OCI-M1 (cell line): ENCODE results near the gene FHIT.
"Not testable (repeated sequence)": the region's sequence is repeated elsewhere in the genome, so short reads cannot be mapped to it uniquely, and the experiment has no call there.

Source experiments
- DNase-seq: peaks from one replicate; lab custom pipeline; 2025; lab: John Stamatoyannopoulos, UW

The FHIT gene

DNA sequence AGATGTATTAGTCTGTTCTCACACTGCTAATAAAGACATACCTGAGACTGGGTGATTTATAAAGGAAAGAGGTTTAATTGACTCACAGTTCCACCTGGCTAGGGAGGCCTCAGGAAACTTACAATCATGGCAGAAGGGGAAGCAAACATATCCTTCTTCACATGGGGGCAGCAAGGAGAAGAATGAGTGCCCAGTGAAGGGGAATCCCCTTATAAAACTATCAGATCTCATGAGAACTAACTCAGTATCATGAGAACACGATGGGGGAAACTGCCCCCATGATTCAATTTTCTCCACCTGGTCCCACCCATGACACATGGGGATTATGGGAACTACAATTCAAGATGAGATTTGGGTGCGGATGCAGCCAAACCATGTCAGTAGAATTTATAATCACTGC is 1316.7 kb downstream of the FHIT start:
- not testable (repeated sequence) for DNase-seq

DNA sequence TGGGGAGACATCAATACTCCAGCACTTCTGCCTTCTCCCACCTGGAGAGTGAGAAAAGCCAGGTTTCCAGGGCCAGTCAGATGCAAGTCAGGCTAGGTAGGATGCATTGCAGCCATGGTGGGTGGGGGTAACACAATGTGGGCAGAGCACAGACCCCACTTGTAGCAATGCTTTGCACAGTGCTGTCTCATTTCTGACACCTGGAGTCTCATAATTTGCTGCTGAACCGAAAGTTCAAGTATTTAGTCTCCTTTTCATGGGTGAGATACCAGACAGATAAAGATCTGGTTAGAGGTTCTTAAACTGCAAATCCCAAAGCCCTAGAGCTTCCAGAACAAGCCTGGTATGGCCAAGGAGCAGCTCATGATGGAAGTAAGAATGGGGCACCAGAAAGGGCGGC is 1321.1 kb downstream of the FHIT start:
- no peak for DNase-seq

DNA sequence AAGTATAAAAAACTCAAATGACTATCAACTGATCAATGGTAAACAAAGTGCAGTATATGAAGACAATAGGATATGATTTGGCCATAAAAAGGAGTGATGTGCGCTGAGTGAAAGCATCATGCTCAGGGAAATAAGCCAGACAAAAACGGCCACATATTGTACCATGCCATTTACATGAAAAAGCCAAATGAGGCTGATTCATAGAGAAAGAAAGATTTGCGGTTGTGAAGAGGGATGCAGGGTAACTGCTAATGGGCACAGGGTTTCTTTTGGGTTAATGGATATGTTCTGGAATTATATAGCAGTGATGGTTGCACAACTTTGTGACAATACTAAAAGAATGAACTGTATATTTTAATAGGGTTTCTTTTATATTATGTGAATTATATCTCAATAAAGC is 1324.2 kb downstream of the FHIT start:
- DNase-seq = no peak

DNA sequence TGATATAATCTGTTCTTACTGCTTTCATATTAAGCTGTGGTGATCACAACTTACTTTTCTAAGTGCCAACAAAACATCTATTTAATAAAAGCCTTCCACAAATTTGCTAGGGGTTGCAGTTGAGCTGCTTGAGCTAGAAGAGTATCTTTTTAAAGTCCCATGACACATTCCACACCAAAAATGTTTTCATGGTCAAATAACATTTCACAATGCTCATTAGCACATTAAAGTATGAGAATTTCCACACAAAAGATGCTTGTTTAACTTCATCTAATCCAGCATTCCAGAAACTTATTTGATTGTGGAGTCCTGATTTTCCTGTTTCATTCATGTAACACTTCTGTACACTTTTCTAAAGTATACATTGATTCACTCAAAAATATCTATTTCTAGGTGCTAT is 1325.3 kb downstream of the FHIT start:
- DNase-seq = no peak

DNA sequence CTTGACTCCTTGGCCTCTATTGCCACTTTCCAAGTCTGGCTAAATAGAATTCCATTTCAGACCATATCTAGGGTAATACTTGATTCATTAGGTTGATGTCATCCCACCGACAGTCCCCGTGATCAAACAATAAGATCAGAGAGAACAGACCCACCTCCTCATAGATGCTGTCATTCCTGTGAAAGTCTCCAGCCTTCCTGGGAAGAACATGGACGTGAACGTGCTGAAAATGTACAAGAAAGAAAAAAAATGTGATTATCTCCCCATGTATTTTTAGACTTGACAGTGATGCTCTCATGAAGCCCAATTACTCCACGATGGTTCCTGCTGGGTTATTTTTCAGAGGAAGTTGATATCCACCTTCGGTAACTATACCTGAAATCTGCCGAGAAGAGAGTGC is 1329.1 kb downstream of the FHIT start:
- no peak for DNase-seq

DNA sequence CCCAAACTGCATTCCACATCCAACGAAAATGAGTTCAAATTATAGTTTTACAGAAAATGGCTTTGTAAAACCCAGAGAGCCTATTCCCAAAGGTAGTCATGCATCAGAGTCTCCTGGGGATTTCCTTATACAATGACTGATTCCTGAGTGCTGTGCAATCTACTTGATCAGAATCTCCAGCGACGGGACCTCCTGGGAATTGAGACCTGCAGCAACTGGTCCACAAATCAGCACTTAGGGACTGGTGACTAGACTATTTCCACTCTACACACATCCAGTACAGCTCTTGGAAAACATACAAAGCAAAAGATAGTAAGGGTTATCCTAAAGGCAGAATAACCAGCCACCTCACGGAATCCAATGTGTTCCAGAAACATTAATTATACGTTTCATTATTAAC is 1330.4 kb downstream of the FHIT start:
- DNase-seq = no peak

DNA sequence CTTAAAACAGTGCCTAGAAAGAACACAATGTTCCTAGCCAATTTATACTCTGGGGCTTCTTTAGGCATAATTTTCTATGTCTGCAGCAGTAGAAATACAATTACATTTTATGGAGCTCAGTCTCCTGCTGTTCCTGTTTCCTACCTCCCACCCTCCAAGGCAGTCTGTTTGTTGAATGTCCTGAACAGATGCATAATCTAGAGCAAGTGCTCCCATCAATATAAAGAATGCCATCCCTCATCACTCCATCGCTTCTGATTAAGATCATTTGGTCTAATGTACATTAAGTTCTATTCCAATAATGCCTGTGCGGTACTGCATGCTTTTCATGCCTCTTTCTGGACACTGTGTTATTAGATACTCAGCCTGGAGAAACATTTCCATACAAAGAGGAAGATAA is 1331.7 kb downstream of the FHIT start:
- DNase-seq = no peak

DNA sequence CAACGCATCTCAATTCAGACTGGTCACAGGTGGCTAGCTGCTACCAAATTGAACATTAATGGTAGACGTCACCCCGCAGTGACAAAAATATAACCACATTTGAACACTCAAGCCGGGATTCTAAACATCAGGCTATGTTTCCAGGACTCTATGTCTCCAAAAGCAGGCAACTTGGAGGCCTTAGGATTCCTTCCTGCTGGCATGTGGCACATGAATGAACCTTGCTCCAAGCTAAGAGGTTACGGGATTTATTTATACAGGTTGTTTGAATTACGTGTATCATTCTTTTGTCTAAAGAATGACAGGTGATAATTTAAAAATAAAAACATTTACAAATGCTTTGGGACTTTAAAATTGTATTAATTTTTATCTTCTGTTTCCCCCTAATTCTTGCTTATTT is 1337.0 kb downstream of the FHIT start:
- DNase-seq = no peak

DNA sequence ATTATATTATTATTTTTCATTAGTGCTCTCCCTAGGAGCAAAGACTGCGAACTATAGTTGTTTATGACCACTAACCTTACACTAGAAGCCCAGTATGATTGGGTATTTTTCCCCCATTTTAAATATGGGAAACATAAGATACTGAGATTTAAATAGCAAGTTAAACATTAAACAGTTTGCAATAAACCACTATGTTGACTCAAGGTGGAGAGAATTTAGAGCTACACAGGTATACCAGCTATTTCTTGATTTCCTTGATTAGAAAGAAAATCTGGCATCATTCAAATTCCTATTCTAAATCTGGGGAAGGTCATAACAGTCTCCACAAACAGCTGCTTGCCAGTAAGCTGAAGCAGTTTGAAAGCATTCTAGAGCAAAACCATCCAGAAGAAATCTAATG is 1337.6 kb downstream of the FHIT start:
- no peak for DNase-seq

DNA sequence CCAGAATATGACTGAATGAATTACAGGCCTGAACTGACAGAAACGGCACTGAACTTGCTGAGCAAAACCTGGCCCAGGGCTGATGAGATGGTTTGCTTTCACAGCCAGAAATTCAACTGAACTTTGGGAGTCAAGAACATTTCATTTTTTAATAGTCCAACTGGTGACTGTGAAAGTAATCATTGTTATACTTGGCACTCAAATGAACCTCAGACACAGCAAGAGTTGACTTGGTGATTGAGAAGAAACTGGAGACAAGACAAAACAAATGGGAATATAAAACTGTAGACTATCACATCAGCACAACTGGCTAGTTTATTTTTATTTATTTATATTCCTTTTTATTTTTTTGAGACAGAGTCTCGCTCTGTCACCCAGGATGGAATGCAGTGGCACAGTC is 1342.6 kb downstream of the FHIT start:
- no peak for DNase-seq

DNA sequence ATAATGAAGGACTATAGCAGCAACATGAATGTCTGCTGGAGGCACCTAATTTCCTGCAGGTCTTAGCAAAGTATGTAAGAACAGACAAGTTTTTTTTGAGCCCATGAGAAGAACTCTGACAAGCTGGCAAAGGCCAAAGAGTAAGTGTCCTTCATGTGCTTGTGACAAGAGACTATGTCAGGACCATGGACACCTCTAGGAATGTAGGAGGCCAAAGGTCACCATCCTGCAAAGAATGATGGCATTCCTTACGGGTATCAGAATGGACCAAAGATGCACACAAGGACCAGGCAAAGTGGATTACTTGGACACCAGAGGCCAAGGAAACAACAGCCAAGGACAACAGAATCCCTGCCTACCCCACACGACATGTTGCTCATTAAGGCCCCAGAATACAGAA is 1343.0 kb downstream of the FHIT start:
- no peak for DNase-seq

DNA sequence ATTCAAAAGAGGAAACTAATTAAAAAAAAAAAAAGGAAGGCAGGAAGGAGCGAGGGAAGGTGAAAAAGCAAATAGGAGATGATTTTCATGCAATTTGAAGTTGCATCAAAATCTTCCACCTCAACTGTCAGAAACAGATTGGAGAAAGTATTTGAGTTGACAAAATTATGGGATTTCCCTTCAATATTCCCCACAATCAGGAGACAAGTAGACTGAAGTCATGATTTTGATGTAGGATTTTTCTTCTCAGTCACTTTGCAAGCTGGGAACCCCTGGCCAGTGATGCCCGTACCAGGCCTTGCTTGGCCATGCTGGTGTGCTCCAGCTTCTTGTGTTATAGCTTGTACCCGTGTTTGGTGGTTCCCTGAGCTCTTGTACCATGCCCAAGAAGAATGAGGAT is 1347.0 kb downstream of the FHIT start:
- DNase-seq = no peak

DNA sequence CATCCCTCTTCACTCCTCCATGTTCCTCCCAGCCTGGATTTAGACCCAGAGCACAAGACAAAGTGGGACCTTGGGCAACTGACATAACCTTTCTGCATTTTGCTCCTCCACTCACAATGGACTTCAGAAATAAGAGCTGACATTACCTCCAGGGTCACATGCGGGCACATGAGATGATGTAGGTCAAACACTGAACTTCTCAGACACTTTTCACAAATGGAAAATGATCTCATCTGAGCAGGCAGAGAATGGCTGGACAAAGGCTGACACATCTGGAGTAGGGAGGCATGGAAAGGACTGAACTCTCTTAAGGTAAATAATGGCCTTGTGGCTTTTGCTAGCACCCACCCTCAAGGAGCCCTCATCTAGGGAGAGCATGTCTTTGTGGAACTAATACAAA is 1352.2 kb downstream of the FHIT start:
- DNase-seq = no peak

DNA sequence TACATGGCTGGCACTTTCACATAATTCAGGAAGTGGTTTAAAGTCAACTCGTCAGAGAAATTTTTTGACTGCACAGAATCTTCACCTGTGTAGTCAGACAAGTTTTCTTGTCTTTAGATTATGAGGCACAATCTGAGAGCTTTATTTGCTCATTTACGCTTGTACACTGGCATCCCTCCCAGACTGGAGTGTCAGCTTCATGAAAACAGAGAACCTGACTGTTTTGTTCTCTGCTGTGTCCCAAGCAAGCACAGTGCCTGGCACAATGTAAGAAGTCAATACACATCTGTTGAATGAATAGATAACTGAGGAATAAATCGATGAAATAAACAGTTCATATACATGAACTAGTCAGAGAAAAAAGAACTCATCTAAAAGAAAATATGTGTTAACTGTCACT is 1355.3 kb downstream of the FHIT start:
- no peak for DNase-seq

DNA sequence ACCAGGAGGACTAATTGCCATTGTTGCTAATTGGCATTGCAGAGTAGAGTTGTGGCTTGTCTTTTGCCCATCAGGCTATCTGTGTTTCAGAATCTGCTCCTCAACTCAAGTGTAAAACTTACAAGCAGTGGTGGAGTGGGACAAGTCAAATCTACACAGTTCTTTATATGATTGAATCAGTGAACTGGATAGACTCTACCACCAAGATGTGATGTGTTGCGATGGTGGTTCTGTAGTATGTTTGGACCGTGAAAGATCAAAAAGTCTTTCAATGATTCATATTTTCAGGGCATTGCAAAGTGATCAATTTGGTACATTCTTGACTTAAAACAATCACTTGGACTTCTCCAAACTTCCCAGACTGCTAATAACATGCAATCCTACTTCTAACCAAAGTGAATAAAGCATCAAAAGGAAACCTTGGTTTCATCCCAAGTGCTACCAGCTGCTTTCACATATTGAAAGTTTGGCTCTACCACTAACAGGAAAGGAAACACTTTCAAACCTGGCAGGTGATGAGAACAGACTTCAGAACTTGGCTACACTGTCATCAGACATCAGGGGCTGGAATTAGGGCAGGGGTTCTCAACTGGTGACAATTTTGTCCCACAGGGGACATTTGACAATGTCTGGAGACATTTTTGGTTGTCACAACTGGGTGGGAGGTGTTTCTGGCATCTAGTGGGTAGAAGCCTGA is 1356.7 kb downstream of the FHIT start:
- no peak for DNase-seq

DNA sequence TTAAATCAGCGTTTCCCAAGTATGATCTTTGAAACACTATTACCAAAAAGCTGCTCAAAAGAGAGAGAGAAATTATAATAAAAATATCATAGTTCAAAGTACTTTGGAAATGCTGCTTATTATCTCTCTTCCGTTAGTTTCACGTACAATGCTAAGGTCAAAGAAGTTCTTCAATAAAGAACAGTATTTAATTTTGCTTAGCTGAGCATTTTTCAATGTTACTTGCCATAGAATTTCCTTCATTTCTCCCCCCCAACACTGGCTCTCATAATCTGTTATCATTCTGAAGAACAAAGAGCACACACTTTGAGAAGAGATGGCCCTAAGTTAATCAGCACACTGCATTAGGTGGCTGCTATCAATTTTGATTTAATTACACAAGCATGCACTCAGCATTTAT is 1360.6 kb downstream of the FHIT start:
- no peak for DNase-seq

DNA sequence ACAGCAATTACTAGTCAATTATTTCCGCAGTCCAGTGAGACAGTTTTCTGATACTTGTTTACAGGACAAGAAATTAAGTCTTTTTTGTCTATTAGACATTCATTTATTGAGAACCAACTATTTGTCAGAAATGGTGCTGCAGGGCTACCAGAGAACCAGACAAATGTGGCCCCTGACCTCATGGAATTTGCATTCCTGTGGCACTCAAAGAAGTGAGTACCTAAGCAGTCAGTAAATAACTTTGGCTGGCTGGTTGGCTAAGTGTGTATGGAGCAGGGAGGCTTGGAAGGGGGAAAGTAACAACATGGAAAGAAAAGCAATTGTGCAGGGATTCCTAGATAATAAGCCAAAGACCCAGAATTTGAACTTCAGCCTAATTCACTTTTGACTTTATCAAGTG is 1364.5 kb downstream of the FHIT start:
- DNase-seq = no peak

DNA sequence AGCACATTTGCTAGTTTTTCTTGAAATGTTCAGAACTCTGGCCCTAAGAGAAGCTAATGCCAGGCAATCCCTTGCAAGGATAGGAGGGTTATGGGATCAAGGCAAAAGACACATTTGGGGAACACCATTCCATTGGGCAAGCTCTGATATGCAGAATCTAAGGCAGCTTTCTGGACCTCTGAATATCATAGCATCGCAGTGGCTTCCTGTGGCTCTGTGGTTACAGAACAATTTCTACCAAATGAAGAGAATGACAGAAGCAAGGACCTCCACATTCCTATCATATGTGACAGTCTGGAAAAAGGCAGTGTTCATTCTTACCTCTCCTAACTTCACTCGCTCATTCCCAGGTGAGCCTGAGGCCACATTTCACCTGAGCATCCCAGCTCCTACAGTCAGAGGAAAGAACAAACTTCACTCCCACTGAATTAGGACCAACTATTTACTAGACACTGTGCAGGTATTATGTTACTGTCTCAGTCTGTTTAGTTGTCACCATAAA is 1365.3 kb downstream of the FHIT start:
- no peak for DNase-seq

DNA sequence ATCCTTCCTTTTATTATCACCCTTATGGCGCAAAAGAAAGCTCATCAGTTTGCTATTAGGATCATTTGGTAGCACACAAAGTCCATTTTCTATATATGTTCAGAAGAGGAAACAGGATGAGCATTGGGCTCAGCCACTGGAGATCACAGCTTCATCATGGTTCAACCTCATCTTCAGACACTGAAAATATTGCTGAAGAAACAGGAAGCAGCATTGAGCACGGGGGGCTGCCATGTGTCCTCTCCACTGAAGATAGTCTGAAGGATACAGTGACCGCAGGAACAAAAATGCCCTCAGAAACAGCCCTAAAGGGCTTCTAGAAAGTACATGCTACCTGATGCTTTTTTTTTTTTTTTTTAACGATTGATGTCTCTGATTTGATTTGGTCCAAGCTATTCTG is 1366.2 kb downstream of the FHIT start:
- no peak for DNase-seq

DNA sequence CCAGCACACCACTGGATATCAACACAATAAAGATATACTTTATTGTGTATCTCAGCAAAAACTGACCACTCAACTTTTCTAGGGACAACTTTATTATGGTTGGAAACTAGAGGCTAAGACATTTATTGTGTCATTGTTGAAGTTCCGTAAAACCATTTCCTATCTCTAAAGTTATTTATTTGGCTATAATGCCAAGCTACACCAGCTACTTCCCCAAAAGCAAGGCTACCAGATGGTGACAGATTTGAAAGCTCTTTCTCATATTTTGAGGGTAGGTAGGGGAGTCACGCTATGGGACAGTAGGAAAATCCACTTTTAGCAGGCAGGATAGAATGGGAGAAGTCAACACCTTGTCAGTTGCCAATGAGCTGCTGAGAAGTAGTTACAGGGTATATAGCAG is 1366.8 kb downstream of the FHIT start:
- peak; percentile 42 for DNase-seq

DNA sequence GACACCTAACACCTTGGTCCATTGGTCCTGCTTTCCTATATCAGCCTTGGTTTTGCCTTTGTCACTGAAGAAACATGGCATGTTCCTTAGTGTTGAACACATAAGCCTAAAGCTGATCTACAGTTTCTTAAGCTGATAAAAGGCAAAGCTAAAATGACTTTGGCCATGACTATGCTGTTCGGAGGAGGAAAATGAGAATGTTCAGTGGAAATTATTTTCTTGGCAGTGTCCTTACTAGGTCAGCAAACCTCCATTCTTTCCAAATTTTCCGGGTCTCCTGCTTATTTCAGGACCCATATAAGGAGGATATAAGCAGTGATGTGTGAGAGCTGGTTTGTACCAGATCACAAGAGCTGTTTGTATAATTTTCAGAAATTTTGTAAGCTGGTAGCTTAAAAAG is 1368.5 kb downstream of the FHIT start:
- no peak for DNase-seq

DNA sequence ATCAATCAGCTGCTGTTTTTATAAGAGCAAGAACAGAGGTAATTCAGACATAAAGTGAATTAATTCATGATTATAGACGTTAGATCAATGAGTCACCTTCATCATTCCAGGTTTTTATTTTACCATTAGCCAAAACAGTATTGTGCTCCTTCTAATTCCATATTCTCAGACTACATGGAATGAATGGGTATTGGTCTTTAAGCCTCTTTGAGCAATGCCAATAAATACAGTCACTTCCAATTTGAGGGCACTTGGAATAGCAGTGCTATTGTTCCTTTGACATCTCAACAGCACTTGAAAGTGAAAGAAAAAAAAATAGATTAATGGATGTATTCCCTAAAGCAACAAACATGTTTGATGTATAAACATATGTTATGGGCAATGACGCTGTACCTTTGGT is 1370.5 kb downstream of the FHIT start:
- DNase-seq = no peak

DNA sequence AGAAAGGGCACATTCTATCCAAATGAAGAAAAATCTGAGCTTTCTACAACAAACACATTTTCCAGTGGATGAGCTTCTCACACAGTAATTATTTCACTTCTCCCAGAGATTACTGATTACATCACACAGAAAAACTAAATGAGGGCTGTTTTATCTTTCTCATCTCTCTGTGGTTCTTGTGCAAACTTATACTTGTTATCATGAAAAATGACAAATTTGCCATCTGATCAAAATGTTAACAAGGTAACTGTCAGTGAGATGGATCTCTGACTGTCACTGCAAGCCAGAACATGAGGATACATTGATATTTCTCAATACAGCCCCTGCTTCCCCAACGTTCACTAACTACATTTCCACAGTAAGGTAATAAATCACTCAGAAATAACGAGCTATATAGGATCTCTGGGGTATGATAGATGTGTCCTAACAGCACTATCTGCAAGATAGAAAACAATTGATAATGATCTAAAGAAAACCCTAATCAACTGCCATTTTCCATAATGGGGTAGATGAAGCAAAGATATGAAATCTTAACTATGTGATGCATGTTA is 1372.1 kb downstream of the FHIT start:
- no peak for DNase-seq

DNA sequence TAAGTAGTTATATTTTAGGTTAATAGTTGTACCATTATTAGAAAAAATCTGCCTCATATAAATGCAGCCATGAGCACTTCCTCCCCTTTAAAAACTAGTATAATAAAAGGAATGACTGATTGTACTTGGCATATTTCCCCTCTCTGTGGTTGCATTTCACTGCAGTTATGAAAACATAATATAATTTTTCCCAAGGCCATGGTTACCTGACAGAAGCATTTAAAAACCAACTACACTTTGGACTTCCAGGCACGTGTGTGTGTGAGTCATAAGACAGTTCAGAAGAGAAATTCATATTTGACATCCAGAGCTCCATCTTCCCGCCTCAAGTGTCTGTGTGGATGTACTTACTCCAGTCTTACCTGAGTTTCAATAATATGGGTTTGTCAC is 1373.2 kb downstream of the FHIT start:
- no peak for DNase-seq
